Left colon (tissue), 2 donors: ENCODE results near the gene NCK2. TPM values are rescaled to one million over a fixed set of nuclear protein-coding genes. Genes with fewer than 3 reads are reported as not detected.
"Not testable (repeated sequence)": the region's sequence is repeated elsewhere in the genome, so short reads cannot be mapped to it uniquely, and the experiment has no call there.

Experiments
- ATAC-seq: fragments of 200-7000 bp; cut with Tn5 transposase; one replicate; pipeline ENCODE4 v1.9.1; 2020; ENCODE audit warnings: mild to moderate bottlenecking, moderate library complexity
- DNase-seq, 2 donors: peaks; one replicate each; pipeline ENCODE4 v3.0.0-alpha.2; 2020
- intact Hi-C, 2 donors: fragments of 100-400 bp; cut with DNase I in 1 of 2; cut with micrococcal nuclease in 1 of 2; formaldehyde crosslinking; loops; one replicate each; pipeline versions ENCODE4 v1.11.2 to v1.14.0; 2022; cut with DNase I, micrococcal nuclease
- total RNA-seq, 2 donors: library from RNA; stranded (reverse); fragmentation: NEBNext Ultra II Directional; extraction: Animal tissue kit (Norgen Biotek cat#: 25700); gene quantifications; one replicate each; pipeline ENCODE4 v1.2.1, GENCODE V29; 2021
- donor health status: DM: no; HTN: no; CAD: no.
- donor health status: DM: yes; HTN: yes; CAD: no.

Gene NCK2
- total RNA-seq, 2 donors from 2014 or later = 51.8 to 76.6 TPM

DNA sequence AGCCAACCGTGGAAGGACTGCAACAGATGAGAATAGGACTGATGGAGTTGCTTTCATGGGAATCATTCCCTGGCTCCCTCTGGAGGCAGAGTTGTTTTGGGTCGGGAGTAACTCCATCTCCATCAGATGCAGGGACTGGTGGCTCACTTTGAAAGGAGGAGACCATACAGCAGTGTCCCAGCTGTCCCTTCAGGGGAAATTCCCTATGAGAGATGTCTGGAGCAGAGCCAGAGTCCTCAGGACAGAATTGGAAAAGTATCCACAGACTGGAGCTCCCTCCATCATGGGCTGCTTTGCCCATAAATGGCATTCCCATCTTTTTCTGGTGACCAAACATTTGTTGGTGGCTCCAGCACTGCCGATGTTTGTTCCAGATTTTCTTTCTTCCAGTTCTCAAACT lies 144.3 kb downstream of the NCK2 start:
- ATAC-seq (no peak), DNase-seq (no peak)
- intact Hi-C loops = no loop called here

DNA sequence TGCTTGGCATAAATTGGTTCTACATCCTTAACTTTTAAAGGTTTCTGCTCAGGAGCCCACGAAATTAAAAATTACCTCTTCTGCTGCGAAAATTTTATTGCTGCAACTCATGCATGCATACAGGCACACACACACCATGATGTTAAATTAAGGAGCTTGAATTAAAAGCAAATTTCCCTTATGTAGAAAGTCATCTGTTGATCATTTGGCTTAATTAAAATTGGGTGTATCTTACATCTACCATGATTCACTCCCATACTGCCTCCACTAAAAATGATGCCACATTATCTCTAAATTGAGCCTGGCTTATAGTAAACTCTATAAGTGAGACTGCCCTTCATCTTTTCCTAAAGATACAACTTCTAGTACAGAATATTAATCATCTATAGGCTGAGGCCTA lies 145.4 kb downstream of the NCK2 start:
- DNase-seq = no peak
- ATAC-seq = no peak
- intact Hi-C loops = no loop called here

DNA sequence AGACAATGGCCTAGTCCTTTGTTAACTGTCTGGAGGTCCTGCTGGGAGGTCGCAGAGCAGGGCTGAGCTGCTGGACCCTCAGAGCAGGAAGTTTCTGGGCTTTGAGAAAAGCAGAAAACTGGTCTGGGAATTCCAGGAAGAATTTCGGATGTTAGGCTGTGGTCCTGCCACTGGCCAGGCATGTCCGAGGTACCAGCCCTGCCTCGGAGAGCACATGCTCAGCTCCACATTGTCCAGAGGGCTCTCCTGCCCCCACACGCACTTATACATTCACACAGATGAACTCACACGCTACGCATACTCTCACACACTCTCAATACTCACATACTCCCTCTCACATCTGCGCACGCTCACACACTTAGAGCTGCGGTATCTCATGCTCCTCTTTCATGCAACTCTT lies 146.1 kb downstream of the NCK2 start:
- ATAC-seq = no peak
- intact Hi-C loops = no loop called here
- DNase-seq = no peak

DNA sequence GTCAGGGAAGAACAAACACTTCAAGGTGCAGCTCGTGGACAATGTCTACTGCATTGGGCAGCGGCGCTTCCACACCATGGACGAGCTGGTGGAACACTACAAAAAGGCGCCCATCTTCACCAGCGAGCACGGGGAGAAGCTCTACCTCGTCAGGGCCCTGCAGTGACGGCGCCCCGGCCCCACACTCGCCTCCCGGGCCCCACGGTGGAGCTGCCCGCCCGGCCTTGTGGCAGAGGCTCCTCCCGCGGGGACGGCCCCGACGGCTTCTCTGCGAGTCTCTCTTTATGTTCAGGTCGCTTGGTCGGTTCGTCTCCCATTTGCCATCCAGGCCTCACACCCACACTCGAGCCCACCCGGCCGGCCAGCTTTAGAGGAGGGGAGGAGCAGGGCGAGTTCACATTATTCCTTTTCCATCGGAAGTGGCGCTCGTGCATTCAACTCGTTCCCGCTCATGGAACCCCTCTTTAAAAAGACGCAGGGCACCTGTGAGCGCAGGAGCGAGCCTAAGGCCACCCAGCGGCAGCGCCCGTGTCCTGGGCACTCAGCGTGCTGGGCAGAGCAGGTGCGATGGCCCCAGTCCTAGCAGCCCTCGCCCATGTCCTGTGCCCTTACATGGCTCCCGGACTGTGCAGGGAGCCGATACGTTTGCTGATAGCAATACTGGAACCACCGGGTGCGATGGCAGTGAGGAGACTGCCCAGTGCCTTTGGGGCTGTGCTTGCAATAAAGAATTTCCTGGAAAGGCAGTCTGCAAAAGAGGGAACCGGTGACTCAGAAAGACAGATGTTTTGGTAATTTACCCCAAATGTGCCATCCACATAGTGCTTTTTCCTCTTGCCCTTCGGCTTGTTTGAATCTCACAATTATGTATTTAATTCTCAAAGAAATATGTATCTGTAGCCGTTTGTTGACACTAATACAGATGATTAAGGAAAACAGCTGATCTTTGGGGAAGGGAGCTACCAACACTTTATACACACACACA lies 148.6 kb downstream of the NCK2 start:
- ATAC-seq = no peak

DNA sequence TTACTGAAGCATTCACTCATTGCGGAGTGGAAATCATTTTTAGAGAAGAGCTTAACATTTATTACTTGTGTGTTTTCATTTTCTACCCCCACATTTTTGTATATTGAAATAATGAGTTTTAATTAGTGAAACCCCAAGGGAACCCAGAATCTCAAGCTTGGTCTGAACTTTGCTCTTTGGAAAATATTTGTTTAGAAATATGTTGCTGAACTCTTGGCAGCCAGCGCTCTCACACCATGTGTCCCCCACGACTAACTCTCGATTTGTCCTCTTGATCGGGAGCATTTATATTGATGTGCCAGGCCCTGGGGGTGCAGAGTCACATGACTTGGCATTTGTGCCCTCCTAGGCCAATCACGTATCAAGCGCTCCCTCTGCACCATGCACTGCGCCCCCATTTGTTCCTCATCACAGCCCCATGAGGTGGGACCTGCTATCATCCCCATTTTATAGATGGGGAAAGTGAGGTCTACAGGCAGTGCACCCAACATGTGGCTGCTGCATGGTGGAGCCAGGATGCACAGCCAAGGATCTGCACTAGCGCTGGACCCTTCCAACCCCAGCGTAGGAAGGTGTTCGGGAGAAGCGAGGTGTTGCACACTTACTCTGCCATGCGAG lies 149.7 kb downstream of the NCK2 start:
- ATAC-seq (no peak), DNase-seq (no peak)
- intact Hi-C loops = no loop called here

More for the DNA sequence above, 148.6 kb downstream of the NCK2 start:
- intact Hi-C loops = no loop called here
- DNase-seq = no peak

DNA sequence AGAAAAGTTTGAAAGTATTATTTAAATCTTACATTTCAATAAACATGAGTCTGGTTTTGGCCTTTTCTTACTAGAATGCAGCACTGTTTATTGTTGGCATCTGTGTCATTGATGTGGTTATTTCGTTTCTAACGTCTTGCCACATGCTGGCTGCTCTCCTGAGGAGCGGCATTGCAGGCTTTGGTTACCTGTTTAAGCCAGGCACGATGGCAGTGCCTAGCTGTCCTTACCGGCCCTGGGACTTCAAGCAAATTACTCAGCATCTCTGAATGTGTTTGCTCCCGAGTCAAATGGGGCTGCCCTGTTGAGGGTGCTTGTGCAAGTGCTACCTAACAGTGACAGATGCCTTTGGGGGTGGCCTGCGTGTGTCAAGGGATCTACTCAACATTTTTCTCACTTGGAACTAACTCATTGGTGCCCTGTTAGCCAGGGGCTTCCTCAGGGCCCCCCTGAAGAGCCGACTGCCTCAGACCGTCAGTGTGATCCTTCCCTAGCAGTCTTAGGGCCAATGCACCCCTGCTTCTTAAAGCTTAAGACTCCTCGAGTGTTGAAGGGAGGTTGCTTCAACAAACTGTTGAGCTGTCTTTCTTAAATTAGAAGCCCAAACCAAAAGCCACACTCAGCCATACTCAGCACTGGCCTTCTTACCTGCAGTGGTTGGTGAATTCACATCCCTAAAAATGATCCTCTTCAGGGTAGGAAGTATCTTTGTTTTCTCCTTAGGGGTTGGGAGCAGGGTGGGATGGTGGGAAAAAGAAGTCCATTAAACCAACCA lies 151.5 kb downstream of the NCK2 start:
- intact Hi-C loops = no loop called here
- DNase-seq (no peak), ATAC-seq (no peak)

DNA sequence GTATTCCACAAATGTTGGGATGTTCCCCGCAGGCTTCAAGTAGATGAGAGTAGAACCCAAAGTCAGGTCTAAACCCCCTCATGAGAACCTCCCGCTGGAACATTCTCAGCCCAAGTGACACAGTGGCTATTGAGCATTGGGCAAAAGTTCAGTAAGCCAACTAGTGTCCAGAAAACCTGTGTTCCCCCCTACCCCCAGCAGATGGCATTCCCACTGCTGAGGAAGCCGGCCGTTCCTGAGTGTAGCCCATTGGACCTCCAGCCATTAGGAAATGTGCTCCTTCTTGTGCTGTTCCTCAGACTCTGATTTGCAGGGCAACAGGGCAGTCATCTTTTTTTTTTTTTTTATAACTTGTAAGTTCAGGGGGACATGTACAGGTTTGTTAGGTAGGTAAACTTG lies 152.1 kb downstream of the NCK2 start:
- no peak for ATAC-seq
- DNase-seq = no peak
- intact Hi-C loops = no loop called here

DNA sequence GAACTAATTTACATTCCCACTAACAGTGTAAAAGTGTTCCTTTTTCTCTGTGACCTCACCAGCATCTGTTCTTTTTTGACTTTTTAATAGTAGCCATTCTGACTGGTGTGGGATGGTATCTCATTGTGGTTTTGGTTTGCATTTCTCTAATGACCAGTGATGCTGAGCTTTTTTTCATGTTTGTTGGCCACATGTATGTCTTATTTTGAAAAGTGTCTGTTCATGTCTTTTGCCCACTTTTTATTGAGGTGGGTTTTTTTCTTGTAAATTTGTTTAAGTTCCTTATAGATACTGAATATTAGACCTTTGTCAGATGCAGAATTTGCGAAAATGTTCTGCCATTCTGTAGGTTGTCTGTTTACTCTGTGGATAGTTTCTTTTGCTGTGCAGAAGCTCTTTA lies 153.0 kb downstream of the NCK2 start:
- DNase-seq, ATAC-seq, intact Hi-C loops: not testable (repeated sequence)

DNA sequence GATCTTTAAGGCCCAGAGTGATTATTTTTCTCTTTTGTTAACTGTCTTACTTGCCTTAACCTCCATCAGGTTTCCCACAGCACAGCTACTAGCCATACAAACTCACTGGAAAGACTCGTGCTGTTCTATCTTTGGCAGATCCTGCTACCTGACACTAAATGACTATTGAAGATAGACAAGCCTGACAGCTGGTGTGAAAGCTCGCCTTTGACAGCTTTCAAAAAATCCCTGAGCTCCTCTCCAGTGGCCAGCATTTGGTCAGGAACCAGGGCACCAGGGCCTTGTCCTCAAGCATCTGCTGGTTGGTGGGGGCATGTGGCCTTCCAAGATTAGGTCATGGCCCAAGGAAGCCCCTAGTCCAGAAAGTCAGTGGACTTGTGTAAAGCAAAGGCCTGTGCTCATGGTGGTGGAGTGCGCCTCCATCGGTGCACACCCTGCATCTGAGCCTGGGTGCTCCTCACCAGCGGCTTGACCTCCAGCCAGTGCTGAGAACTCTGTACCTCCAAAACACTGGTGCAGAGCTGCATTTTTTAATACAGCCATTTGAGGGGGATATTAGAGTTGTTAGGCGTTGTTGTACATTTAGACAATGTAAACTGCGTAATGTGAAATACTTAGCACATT lies 158.5 kb downstream of the NCK2 start:
- ATAC-seq = no peak
- no peak for DNase-seq
- intact Hi-C loops = no loop called here

DNA sequence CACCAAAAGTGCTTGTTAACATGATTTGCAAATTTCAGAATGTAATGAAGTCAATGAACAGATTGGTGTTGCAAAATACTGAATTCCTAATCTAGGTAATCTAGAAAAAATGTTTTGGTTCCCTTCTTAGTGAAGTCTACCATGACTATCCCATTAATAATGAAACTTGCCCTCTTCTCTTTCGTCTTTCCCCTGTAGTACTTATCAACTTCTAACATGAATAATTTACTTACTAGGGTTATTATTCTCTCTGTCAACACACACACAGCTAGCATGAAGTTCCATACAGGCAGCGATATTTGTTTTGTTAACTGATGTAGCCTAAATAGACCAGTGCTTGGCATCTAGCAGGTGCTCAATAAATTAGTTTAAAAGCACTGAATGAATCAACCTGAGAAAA lies 160.2 kb downstream of the NCK2 start:
- ATAC-seq (no peak), DNase-seq (no peak)
- intact Hi-C loops = no loop called here

DNA sequence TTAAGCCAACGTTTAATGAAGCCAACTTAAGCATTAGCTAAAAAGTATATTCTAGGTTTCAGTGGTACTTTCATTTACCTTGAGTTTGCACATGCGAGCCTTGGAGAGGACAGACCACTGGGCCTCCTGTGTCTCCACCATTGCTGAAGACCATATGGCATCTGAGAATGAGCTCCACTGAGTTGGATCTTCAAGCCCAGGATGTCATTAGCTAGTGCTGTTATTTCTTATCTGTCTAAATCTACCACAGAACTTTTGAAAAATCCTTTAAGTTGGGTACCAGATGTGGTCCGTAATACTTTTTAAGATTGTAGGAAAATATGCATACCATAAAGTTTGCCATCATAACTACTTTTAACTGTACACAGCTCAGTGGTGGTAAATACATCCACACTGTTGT lies 161.8 kb downstream of the NCK2 start:
- ATAC-seq (no peak), DNase-seq (no peak)
- intact Hi-C loops = no loop called here

DNA sequence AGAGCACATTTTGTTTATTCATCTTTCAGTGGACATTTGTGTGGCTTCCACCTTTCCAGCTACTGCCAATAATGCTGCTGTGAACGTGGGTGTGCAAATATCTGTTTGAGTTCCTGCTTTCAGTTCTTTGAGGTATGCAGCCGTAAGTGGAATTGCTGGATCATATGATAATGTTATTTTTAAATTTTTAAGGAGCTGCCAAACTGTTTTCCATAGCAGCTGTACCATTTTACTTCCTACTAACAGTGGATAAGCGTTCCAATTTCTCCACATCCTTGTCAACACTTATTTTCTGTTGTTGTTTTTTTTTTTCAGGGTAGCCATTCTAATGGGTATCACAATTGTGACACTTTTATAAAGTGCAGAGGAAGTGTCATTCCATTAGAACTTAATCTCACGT lies 162.5 kb downstream of the NCK2 start:
- intact Hi-C loops = no loop called here
- DNase-seq = no peak
- ATAC-seq = no peak

DNA sequence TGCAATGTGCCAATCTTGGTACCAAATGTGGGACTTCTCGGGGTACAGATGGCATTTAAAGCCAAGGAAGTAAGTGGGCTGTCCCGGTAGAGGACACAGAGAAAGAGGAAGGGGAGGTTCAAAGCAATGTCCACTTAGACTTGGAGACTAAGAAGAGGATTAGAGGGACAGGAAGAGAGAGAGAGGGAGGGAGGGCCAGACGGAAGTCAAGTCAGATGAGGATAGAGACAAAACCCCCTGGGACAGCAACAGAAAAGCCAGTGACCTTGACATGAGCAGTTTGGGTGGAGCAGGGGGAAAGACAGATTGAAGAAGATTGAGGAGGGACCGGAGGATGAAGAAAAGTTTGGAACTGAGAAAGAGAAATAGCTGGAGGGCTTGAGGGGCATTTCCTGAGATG lies 164.5 kb downstream of the NCK2 start:
- ATAC-seq (no peak), DNase-seq (no peak)
- intact Hi-C loops = no loop called here

DNA sequence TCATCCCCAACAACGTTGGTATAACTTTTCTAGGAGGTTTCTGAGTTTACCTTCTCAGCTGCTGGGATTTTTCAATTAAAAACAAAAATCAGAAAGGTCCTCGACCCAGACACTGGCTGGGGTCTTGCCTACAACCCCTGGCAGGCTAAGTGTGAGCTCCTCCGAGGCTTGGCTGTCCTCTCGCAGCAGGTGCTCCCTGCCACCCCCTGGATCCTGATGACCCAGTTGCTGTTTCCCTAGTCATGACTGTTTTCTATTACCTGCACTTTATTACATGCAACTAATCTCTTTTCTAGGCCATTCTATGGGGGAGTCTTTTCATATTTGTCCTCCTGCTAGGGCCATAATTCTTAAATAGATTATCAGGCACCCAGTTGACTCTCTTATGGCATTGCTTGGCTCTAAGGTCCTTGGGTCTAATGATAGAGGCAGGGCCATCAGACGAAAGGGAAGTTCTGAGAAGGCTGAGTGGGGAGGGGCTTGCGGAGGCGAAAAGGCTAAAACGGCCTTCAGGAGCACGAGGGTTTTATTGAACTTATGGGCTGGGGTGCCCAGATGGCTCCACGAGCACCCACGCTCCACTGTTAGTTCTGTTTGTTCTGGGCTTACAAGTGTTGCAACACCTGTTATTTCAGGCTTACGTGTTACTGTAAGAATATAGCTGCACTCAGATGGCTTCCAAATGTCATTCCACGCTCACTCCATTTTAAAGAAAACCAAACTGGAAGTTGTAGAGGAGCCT lies 166.0 kb downstream of the NCK2 start:
- DNase-seq (no peak), ATAC-seq (no peak)
- intact Hi-C loops = no loop called here

DNA sequence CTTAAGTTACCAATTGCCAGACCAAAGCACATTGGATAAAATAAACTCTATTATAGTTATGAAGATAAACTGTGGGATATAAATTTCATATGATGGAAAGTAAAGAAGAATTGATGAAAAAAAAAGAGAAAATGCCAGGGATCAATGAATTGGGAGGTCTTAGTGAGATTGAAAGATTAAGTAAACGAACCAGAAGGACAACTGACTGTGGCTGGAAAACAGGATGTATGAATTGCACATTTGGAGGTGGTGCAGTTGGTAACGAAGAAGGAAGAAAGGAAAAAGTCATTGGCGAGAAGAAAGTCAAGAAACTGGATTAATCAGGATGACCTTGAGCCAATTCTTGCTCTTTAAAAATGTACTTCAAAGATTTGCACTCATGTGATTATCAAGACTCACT lies 166.7 kb downstream of the NCK2 start:
- intact Hi-C loops = no loop called here
- ATAC-seq = no peak
- no peak for DNase-seq

DNA sequence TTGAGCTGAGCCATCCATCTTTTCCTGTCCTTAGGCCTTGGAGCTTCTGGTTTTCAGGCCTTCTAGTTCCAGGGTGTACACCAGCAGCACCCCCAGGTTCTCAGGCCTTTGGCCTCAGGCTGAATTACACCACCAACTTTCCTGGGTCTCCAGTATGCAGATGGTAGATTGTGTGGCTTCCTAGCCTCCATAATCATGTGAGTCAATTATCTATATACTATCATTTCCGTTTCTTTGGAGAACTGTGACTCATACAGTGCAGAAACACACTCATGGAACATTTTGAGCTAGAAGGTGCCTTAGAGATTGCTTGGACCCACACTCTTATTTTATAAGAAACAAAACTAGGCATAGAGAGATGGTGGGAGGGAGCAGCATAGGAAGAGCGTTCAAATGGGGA lies 167.4 kb downstream of the NCK2 start:
- DNase-seq = no peak
- ATAC-seq = no peak
- intact Hi-C loops = no loop called here

DNA sequence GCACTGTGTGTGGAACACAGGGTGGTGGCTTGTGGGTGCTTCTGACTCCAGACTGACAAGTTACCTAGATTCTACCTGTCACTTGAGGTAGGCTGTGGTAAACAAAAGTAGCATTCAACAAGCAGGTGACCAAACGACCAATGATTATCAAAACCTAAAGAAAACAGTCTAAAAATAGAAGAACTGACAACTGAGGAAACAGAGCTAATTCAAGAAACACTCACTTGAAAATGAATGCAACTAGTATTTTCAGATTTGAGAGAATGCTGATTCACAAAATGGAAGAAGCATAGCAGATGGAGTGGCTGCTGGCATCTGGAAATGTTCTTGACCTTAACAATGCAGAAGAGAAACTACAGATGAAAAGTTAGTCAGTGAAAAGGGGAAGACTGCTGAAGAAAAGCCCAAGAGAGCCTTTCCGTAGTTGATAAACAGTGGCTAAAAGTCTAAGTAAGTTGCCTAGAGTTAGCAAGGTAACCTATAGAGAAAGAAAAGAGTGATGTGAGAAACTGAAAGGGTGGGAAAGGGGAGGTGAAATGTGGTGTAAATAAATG lies 170.4 kb downstream of the NCK2 start:
- ATAC-seq (no peak), DNase-seq (no peak)
- intact Hi-C loops = no loop called here

DNA sequence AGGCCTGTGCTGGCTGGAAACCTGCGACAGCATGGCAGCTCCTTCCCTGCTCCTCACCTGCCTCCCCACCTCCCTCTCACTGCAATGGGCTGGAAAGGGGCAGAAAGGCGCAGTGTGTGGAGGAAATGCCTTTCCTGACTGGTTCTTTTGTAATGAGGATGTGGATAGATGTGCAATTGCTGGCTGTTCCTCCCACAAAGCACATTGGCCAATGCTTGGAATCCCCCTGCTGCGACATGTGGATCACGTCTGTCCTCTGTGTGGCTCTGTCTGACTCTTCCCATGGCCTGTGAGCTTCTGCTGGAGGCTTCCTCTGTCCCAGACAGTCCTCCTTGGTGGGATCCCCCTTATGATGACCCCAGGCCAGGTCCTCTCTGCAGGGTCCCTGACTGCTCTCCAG lies 172.5 kb downstream of the NCK2 start:
- DNase-seq (no peak), ATAC-seq (no peak)
- intact Hi-C loops = no loop called here
